HG02981 (cell line): Measurements from ENCODE around the gene ZCWPW2.

Source experiments
- ATAC-seq: cut with Tn5 transposase; IDR thresholded peaks from one replicate; pipeline ENCODE4 v1.9.1; 2021; ENCODE audit warnings: mild to moderate bottlenecking, moderate library complexity; ENCODE audit not compliant: unreplicated experiment

ZCWPW2 gene

DNA sequence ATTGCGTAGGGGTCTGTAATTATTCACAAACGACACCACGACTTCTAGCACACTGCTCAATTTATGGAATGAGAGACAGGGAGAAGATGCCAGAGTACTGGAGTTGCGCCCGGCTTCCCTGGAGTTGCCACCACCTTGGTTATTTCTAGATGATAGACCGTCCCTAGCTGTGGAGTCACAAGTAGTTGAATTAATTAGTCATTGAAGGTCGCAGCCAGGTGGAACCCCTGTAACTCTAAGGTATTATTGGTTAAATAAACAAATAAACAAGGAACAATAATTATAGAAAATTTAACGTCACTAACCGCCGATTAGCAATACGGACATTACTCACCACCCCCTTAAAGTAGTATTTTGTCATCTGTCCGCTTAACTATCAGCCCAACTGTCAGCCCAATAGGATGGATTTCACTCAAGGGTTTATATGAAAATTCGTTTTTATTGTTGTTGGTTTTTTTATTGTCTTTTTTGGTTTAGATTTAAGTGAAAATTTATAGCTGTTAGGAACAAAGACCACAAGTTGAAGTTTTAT lies 1.0 kb downstream of the ZCWPW2 start:
- ATAC-seq: no peak

DNA sequence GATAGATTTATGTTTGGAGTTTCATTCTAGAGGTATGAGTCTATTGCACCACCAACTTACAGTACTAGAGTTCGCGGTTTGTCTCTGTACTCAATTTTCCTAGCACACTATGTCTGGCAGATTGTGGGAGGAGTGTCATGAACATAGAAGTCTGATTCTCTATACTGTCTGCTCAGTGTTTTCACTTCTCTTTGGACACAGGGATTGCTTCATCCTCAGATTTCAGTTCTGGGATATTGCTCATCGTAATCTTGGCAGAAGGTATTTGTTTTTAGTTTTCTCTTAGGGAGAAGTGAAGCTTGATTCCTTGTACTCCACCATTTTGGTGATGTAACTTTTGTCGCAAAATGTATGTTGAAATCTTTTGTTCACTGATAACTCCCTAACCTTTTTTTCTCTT lies 27.9 kb downstream of the ZCWPW2 start:
- no peak for ATAC-seq

DNA sequence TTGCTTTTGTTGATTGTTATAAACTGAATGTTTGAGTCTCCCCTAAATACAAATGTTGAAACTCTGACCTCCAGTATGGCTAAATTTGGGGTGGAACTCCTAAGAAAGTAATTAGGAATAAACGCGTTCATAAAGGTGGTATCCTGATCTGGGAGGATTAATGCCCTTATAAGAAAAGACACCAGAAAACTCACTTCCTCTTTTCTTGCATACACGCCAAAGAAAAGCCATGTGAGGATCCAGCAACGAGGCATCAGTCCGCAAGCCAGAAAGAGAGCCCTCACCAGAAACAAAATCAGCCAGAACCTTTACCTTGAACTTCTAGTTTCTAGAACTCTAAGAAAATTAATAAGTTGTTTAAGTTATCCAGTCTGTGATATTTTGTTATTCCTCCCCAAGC lies 37.5 kb downstream of the ZCWPW2 start:
- ATAC-seq: no peak

DNA sequence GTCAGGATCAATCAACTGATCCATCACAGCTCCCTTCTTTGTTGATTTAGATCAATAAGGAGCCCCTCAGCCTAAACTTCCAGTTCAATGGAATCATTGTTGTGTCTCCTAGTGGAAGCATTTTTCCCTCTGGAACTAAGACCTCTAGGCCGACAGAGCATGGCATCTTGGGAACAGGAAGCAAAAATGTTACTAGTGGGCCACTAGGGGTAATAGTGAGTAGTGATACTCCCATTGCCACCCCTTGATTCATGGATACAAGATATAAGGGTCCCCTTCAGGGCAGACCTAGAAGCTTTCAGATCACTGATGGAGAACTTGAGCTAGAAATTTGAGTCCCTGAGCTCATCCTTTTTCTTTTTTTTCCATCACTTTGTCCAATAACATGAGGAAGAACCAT lies 40.5 kb downstream of the ZCWPW2 start:
- no peak for ATAC-seq

DNA sequence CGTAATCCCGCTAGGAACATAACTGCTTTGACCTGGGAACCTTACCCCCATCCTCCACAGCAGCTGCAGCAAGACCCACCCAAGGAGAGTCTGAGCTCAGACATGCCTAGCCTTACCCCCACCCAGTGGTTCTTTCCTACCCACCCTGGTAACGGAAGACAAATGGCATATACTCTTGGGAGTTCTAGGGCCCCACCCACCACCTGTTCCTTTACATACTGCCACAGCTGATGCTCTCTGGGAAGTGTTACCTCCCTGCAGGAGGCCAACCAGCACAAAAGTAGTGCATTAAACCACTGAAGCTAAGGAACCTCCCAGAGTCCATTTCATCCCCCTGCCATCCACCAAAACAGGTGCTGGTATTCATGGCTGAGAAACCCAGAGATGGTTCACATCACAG lies 50.7 kb downstream of the ZCWPW2 start:
- no peak for ATAC-seq

DNA sequence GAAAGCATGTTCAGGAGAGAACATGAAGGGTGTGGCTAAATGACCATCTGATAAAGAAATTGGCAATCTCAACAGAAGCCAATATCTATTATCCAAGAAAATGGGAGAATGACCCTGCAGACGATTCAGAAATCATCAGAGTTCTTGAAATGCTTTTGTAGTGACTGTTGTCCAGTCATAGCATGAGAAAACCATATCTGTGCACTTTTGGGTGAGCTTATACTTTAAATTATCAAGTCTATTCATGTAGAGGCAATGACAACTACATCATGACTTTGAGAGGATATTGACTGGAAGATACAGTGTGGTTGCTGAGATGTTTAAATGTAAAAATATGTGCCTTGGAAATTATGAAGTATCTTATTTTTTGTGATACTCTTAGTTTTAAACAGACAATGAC lies 57.7 kb downstream of the ZCWPW2 start:
- no peak for ATAC-seq

DNA sequence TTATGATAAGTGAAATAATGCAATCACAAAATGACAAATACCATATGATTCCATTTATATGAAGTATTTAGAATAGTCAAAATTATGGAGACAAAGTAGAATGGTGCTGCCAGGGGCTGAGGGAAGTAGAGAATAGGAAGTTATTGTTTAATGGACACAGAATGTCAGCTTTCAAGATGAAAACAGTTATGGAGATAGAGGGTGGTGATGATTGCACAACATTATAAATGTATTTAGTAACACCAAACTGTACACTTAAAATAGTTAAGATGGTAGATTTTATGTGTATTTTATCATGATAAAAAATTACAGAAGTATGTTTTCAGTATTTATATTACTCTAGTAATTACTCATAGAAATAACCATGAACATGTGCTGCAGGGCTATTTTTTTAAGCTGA lies 100.9 kb downstream of the ZCWPW2 start:
- no peak for ATAC-seq

DNA sequence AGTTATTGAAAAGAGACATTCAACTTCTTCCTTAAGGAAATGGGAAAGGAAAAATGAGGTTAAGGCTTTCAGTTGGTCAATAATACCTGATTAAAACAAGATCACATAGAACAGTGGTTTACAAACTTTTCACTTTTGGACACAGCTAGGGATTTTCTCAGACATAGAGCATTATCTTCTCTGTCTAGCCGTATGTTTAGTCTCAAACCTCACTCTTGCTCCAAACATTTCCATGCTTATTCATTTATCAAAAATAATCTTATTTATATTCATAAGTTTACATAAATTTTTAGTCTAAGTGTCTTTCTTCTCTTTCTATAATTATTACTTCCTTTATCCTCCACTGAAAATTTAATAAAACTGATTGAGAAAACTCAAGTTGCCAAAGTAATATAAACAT lies 114.3 kb downstream of the ZCWPW2 start:
- ATAC-seq: no peak

DNA sequence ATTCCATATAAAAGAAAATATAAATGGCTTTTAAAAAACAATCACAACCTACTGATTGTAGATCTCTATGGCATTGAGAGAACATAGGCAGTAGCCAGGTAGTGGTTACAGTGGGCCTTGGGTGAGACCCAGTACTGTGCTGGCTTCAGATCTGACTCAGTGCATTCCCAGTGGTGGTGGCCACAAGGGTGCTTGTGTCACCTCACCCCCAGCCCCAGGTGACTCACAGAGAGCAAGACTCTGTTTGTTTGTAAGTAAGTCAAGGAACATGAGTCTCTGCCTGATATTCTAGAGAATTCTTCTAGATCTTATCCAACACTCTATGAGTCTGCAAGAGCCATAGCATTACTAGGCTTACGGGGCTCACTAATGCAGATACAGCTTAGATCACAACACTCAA lies 118.9 kb downstream of the ZCWPW2 start:
- no peak for ATAC-seq

DNA sequence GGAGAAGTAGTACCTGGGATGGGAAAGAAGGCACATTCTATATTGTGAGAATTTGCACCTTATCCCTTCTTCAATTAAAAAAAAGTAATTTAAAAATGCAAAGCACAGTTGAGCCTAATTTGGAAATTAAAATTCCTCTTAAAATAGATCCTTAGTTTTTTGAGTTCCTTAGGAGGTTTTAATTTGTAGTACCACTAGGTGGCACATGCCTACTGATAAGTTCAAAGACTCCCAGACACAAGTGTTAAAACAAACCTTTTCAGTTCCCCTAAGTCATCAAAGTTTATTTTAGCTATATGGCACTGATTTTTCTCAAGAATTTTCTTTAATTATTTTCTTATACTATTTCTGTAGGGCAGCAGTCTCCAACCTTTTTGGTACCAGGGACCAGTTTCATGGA lies 127.7 kb downstream of the ZCWPW2 start:
- no peak for ATAC-seq

DNA sequence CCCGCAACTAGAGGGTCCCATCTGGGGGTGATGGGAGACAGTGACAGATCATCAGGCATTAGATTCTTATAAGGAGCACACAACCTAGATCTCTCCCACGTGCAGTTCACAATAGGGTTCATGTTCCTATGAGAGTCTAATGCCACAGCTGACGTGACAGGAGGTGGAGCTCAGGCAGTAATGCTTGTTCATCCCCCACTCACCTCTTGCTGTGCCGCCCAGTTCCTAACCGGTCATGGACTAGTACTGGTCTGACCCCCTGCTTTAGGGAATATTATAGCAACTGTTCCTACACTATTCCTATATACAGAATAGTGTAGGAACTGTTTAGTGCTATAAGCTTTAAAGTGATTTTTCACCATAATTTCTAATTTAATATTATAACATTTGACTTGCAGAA lies 128.2 kb downstream of the ZCWPW2 start:
- no peak for ATAC-seq

DNA sequence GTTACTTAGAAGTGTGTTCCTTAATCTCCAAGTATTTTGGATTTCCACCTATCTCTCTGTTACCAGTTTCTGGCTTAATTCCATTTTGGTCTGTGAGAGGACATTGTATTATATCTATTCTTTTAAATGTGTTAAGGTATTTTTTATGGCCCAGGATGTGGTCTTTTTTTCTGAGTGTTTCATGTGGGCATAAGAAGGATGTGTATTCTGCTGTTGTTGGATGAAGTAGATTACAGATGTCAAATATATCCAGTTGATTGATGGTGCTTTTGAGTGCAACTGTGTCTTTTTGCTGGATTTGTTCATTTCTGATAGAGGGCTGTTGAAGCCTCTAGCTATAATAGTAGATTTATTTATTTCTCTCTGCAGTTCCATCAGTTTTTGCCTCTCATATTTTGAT lies 136.6 kb downstream of the ZCWPW2 start:
- ATAC-seq: no peak

DNA sequence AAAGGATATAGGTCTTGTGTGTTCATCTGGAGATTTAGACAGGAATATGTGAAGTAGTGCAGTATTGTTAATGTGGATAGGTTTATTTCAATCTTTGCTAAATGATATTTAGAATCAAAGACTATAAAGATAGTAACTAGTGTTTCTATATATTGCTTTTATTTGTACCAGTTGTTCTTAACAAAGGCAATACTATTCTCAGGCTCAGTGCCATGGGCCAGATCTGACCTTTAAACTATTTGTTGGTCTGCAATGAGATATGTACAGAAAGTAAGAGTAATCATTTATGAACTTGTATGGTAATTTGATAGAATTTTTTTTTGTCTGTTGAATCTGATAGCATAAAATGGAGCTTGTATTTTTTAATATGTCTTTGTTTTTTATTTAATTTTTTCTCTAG lies 146.8 kb downstream of the ZCWPW2 start:
- no peak for ATAC-seq

DNA sequence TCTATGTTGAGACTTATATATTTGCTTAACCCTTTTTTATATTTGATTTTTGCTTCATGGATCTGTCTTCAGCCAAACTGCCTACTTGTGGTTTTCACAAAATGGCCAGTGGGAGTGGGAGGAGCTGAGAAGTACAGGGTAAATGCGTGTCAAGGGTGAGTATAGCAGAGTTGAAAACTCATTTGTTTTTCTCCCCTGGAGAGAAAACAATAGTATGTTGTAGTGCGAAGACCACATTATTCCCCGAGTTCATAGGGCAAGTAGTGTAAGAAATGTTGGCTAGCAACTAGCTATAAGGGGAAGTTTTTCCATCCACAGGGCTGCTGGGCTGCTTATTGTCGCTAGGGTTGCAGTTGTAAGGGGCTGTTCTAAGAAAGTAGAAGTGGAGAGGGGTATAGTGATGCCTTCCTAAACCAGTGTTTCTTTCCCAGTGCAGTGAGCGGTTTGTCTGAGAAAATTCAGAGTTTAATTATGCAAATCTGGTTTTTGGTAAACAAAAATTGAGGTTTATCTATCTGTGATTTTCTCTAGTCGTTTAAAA lies 153.9 kb downstream of the ZCWPW2 start:
- no peak for ATAC-seq

DNA sequence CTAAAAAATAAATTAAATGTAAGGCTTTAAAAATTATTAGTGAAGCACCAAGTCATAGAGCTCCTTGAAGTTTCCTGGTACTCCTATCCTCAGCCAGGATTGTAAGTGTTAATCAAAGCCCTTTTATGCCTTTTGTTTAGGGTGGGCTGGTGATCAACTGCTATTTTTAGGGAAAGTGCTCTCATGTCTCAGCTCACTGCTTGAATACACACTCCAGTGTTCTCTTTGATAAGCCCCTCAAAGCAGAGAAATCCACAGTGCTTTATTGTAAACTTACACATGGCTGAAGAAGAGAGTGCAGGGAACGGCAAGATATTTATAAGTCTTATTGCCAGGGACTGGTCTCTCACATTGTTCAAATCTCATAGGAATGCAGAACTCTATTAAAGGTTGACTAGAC lies 156.5 kb downstream of the ZCWPW2 start:
- ATAC-seq: no peak

DNA sequence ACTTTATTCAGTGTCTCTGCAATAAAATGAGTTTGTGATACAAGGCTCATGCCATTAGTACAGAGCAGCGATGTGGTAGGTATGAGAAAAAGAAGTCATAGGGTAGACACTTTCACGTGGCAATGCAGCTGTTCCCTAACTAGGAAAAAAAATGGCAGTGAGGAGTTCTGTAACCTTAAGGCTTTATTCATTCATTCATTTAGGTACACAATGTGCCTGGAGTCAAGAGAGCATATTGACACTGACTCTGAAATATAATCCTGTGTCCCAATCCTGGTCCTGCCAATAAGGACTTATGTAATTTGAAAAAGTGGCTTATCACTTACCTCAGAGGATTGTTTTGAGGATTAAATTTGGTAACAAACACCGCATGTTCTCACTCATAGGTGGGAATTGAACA lies 173.1 kb downstream of the ZCWPW2 start:
- ATAC-seq: no peak

DNA sequence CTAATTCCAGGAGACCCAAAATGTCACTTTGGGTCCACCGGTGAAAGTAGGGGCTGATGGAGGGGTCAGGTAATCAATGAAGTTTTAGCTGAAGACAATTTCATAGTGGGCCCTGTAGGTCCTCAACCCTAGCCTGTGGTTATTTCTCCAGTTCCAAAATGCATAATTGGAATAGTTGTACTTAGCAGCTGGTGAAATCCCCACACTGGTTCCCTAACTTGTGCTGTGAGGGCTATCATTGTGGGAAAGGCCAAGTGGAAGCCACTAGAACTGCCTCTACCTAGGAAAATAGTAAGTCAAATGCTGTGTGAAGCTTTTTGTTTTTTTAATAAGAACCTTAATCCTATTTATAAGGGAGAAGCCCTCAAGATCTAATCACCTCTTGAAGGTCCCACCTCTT lies 193.8 kb downstream of the ZCWPW2 start:
- ATAC-seq: no peak

DNA sequence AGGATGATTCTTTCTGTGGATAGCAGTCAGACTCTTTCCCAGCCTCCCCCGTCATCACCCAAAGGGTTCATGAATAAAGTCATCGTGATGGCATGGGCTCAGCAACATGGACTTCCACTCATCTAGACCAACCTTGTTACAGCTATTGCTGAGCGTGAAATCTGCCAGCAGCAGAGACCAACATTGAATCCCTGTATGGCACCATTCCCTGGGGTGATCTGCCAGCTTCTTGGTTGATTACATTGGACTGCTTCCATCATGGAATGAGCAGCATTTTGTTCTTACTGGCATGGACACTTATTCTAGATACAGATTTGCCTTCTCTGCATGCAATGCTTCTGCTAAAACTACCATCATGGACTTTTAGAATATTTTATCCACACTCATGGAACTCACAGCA lies 195.7 kb downstream of the ZCWPW2 start:
- no peak for ATAC-seq

DNA sequence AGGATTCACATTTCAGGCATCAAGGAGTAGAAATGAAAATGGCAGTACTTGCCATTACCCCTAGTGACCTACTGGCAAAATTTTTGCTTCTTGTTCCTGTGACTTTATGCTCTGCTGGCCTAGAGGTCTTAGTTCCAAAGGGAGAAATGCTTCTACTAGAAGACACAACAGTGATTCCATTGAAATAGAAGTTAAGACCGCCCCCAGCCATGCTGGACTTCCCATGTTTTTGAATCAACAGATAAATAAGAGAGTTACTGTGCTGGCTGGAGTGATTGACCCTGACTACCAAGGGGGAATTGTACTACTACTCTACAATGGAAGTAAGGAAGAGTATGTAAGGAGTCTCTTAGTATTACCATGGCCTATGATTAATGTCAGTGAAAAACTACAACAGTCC lies 196.3 kb downstream of the ZCWPW2 start:
- no peak for ATAC-seq

DNA sequence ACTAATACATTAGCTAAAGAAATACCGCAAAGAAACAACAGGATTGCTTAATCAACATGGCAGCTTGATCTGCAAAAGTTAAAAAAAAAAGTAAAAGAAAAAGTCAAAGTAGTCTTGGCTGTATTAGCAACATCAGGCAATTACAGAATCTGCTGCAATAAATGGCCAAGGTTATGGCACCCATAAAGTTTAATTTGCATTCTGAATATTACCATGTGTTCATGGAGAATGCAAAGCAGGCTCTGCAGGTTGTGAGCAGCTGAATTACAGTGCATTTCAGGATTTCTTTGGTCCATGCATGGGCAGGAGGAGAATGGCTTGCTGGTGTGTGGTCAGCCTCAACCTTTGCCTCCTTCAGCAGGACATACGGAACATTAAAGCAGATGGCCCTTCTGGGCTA lies 199.2 kb downstream of the ZCWPW2 start:
- ATAC-seq: no peak

DNA sequence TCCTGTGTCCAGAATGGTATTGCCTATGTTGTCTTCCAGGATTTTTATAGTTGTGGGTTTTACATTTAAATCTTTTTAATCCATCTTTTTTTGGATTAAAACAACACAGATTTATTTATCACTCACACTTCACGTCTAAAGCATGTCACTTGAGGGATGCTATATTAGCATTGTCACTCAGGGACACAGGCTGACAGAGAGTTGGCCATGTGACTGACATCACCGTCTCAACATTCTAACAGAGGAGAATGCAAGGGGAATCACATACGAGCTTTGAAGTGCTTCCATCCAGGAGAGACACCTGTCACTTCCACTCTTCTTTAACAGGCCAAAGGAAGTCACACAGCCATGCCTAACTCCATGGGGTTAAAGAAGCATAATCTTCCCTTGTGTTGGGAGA lies 204.7 kb downstream of the ZCWPW2 start:
- no peak for ATAC-seq

DNA sequence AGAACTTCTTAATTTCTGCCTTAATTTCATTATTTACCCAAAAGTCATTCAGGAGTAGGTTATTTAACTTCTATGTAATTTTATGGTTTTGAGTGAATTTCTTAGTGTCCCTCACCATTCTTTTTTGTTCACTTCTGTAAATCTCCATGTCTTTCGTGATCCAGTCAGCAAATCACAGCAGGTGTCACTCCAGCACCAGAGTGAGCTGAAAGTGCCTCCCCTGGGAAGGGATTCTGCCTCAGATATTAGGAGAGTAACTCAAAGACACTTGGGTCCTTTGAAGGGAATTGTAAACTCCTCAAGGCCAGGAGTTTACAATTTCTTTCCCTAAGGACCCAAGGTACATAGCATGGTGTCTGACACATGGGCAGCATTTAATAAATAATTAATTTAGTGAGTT lies 207.7 kb downstream of the ZCWPW2 start:
- ATAC-seq: no peak

DNA sequence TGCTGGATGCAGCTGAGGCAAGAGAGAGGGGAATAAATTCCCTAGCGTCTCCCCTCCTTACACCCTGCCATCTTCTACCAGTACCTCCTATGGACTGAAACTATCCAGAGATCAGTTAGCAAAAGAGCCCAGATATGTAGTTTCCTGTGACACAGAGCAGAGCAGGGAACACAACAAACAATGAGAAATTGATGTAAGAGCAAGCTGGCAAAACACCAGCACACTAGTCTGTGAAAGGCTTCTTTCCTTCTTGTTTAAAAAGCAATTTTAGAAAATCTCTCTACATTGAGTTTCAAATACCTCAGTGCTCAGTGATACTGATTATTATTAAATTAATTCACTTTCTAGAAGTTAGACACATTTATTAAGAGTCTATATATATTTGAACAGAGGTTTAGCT lies 215.7 kb downstream of the ZCWPW2 start:
- ATAC-seq: no peak

DNA sequence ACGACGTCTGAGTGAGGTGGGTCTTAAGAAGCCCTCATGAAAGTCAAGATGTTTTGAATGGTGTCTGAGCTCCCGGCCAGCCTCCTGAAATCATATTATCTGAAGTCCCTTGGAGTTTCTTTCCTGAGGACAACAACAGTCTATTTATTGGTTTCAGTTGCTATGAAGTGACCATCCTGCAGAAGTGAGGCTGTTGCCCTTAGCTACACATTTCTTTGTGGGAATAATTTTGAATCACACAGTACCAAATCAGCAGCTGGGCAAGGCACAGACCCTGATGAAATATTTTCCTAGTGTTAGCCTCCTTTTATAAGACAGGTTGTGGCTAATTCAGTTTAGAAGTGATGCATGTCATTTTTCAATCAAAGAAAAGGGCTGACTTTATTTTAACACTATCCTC lies 220.8 kb downstream of the ZCWPW2 start:
- no peak for ATAC-seq
